ENCODE data around the gene ATP6V1F. TPM values are rescaled to one million over a fixed set of nuclear protein-coding genes. Genes with fewer than 3 reads are reported as not detected.

Gene ATP6V1F, protein sequence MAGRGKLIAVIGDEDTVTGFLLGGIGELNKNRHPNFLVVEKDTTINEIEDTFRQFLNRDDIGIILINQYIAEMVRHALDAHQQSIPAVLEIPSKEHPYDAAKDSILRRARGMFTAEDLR
- 100 to 1,000 TPM; 134 TPM for total RNA-seq

DNA sequence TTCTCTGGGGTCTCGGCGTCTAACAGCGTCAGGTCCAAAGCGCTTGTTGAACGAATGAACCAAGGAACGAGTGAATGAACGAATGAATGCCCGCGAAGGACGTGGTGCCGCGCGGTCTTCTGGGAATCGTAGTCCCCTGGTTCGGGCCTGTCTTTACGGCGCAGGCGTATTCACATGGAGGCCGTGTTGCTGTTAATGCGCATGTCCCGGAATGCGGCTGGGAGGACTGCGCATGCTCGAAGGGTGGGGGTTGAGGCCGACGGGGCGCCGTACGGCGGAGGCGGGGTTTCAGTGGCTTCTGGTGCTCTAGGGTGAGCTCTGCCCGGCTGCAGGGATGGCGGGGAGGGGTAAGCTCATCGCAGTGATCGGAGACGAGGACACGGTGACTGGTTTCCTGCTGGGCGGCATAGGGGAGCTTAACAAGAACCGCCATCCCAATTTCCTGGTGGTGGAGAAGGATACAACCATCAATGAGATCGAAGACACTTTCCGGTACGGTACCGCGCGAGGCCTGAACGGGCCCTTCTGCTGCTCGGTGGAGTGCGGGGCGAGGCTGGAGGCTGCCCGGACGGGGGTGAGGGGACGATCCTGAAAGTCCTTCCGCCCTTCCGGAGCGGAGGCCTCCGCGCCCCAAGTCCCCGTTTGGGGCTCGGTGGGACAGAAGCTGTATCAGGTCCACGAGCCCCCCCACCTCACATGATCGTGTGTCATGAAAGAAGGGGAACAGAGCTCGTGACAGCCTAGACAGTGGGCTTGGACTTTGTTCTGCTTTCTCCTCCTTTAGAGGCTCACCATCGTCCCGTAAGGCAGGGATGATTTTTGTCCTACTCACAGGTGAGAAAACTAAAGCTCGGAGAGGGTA lies at the start of gene ATP6V1F:
Gene ATP6V1F (plus strand): TSS at position 286 of the 862 bp plus-strand sequence. CDS start 49 bp downstream, at position 335.
- POLR2A ChIA-PET = interaction anchor here (0.6 to 1.5 kb wide), 9 partner anchors 8 to 190 kb away, joined by 3 to 11 read pairs (median 4); partner anchors contain the start of gene CCDC136
- Mint-ChIP-seq H3K27ac (peak within 1 kb of the TSS; percentile 99), H3K9me3 (no peaks in the 10 kb centered on the region), H3K27me3 (peaks cover 1% of the 10 kb centered on the region), H3K4me3 (peak within 1 kb of the TSS; percentile 100), H3K4me1 (peaks cover 18% of the 10 kb centered on the region), H3K36me3 (peaks cover 2% of the 10 kb centered on the region)
- DNase-seq = peak; percentile 99
- ATAC-seq (ENCODE audit: low read depth) = peak; percentile 87

DNA sequence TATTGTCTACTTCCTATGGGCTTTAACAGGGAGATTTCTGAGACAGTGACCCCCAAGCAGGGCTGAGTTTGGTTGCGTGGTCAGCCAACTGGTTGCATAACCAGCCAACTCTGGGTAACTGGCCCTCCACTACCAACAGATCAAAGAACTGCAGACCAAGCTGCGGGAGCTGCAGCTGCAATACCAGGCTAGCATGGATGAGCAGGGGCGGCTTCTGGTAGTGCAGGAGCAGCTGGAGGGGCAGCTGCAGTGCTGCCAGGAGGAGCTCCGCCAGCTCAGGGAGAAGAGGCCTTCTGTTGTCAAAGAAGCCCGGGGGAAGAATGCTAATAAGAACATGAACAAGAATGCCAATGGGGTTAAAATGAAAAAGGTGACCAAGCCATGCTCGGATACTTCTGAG lies 48.2 kb upstream of the ATP6V1F start:
- H3K27ac Mint-ChIP-seq = no peak overlapping the region
- H3K27me3 Mint-ChIP-seq = no peaks in the 10 kb centered on the region

DNA sequence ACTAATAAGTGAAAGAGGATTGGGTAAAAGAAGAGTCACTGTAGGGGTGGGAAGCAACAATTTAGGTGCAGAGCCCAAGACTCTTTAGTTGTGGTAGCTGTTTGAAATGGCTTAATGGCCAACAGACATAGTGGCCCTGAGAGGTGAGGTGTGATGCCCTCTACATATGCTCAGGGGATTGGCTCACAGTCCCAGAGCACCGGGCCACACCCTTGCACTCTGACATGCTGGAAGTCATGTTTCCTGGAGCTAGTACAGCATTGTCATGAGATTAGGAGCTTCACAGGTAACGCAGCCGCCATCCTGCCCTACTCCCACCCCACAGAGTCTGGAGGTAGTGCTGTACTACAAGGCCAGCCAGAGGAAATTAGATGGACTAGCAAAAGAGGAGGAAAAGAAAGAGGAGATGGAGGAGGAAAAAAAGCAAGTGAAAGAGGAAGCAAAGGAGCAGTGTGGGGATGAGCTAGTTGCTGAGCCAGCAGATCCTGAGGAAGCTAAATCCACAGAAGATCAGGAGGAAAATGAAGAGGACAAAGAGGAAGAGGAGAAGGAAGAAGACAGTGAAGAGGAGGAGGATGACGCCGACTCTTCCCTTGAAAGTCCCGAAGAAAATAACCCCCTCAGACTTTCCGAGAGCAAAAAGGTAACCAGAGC lies 47.2 kb upstream of the ATP6V1F start:
- Mint-ChIP-seq H3K27me3 (no peaks in the 10 kb centered on the region), H3K4me3 (no peak overlapping the region), H3K9me3 (no peaks in the 10 kb centered on the region), H3K36me3 (no peaks in the 10 kb centered on the region), H3K4me1 (peaks cover 10% of the 10 kb centered on the region), H3K27ac (no peak overlapping the region)
- POLR2A ChIA-PET = no interaction called here
- ATAC-seq (ENCODE audit: low read depth) = no peak
- no peak for DNase-seq

More for the DNA sequence above, 48.2 kb upstream of the ATP6V1F start:
- no peaks in the 10 kb centered on the region for H3K9me3 Mint-ChIP-seq
- POLR2A ChIA-PET = no interaction called here
- no peak for DNase-seq
- H3K4me3 Mint-ChIP-seq = no peak overlapping the region
- no peaks in the 10 kb centered on the region for H3K36me3 Mint-ChIP-seq
- H3K4me1 Mint-ChIP-seq = peaks cover 2% of the 10 kb centered on the region
- no peak for ATAC-seq (ENCODE audit: low read depth)

DNA sequence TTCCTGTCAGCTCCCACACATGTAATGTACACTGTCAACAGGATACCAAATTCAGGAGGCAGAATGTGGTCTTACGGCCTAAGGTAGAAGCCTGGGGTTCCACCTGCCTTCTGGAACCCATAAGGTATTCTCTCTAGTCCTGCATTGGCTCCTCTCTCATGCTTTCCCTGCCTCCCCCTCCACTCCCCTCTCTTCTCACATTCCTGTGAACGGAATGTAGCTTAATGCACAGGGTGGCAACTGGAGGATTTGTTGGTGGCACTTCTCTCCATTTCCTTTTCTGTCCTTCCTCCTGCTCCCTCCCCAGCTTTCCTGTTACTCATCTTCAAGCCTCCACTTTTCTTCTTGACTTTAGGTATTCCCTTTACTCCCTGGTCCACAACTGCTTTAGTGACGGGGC lies 44.0 kb upstream of the ATP6V1F start:
- Mint-ChIP-seq H3K9me3 (no peaks in the 10 kb centered on the region), H3K27ac (no peak overlapping the region), H3K4me3 (no peak overlapping the region), H3K36me3 (no peaks in the 10 kb centered on the region), H3K27me3 (peaks cover 2% of the 10 kb centered on the region), H3K4me1 (peaks cover 10% of the 10 kb centered on the region)
- DNase-seq (no peak), ATAC-seq (ENCODE audit: low read depth) (no peak)
- POLR2A ChIA-PET = no interaction called here

DNA sequence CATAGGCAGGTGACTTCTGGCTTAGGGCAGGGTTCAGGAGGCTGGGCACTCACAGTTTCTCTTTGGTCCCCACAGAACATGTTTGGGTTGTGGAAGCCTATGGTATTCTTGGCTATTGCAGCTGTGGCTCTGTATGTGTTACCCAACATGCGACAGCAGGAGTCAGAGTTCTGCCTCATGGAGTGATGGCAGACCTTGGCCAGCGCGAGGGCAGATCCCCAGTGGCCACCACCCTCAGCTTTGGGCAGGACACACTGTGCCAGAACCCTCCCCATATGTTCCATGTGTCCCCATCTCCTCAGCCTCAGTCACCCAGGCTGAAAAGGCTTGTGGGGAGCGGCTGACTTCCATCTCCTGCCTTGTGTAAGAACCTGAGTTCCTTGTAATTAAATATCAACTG lies 40.9 kb upstream of the ATP6V1F start:
- peaks cover 10% of the 10 kb centered on the region for H3K4me1 Mint-ChIP-seq
- H3K27ac Mint-ChIP-seq = no peak overlapping the region
- no peaks in the 10 kb centered on the region for H3K9me3 Mint-ChIP-seq
- no peak overlapping the region for H3K4me3 Mint-ChIP-seq
- POLR2A ChIA-PET = no interaction called here
- no peak for ATAC-seq (ENCODE audit: low read depth)
- no peaks in the 10 kb centered on the region for H3K36me3 Mint-ChIP-seq
- no peak for DNase-seq
- H3K27me3 Mint-ChIP-seq = peaks cover 2% of the 10 kb centered on the region

DNA sequence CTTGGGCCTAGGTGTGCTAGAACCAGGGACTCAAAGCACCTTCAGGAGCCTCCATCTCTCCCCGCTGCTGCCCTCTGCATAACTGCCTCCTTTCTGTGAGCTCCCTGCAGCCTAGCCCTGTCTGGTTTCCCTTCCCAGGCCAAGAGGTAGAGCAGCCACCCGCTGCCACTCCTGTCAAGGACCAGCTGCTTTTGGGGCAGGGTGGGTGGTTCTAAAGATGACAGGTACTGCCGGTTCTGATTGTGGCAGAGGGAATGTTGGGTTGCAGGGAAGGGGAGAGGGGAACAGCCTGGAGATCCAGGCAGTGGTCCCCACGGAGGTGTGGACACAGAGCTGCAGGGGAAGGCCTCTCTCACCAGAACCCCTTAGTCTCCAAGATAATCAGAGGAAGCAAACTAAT lies 36.1 kb upstream of the ATP6V1F start:
- H3K36me3 Mint-ChIP-seq = no peaks in the 10 kb centered on the region
- ATAC-seq (ENCODE audit: low read depth) (no peak), DNase-seq (no peak)
- H3K4me1 Mint-ChIP-seq = peaks cover 4% of the 10 kb centered on the region
- no peak overlapping the region for H3K4me3 Mint-ChIP-seq
- POLR2A ChIA-PET = no interaction called here
- H3K27me3 Mint-ChIP-seq = peaks cover 33% of the 10 kb centered on the region
- H3K9me3 Mint-ChIP-seq = no peaks in the 10 kb centered on the region
- no peak overlapping the region for H3K27ac Mint-ChIP-seq

DNA sequence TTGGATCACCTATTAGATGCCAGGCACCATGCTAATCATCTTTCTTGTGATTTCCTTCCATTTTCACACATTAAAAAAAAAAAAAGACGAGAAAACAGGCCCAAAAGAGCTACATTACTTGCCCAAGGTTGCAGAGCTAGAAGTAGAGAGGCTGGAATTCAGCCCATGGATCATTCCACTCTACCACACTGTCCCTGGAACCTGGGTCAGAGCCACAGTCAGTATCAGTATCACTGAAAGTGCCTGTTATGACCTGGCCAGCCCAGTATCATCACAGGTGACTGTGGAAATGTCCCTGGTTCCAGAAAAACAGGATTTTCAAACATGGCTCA lies 35.8 kb upstream of the ATP6V1F start:
- no peak for DNase-seq
- Mint-ChIP-seq H3K27me3 (peaks cover 35% of the 10 kb centered on the region), H3K9me3 (no peaks in the 10 kb centered on the region), H3K4me1 (peaks cover 6% of the 10 kb centered on the region), H3K36me3 (no peaks in the 10 kb centered on the region), H3K27ac (no peak overlapping the region), H3K4me3 (no peak overlapping the region)
- POLR2A ChIA-PET = no interaction called here
- ATAC-seq (ENCODE audit: low read depth) = no peak

DNA sequence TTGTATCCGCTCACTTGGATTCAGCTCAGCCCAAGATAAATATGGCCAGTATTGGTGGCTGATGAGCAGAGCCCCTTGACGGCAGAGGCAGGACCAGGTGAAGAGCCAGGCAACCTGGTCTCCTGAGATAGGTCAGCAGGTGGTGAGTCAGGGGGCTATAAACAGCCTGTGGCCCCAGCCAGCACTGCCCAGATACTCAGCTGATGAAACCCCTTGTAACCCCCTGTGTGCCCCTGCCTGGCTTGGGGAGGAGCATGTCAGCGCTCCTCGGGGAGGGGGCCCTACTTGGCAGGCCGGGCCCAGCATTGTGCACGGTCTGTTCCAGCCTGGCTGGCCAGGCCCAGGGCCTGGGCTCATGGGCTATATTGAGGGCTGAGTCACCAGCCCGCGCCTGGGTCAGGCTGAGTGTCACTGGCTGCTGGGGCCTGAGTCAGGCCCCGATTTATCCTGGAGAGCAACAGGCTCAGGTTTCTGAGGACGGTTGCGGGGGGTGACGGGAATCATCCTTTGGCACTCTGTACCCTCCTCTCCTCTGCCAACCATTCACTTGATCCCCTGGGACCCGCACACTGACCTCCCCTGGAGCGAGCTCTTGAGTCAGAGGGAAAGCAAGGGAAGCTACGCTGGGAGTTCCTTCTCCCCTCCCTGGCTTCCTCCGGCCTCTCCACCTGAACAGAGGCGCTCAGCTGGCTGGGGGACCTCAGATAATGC lies 35.3 kb upstream of the ATP6V1F start:
- no peak overlapping the region for H3K27ac Mint-ChIP-seq
- no peak for DNase-seq
- H3K4me3 Mint-ChIP-seq = no peak overlapping the region
- no peak for ATAC-seq (ENCODE audit: low read depth)
- peaks cover 38% of the 10 kb centered on the region for H3K27me3 Mint-ChIP-seq
- POLR2A ChIA-PET = no interaction called here
- no peaks in the 10 kb centered on the region for H3K9me3 Mint-ChIP-seq
- H3K4me1 Mint-ChIP-seq = peaks cover 6% of the 10 kb centered on the region
- no peaks in the 10 kb centered on the region for H3K36me3 Mint-ChIP-seq

DNA sequence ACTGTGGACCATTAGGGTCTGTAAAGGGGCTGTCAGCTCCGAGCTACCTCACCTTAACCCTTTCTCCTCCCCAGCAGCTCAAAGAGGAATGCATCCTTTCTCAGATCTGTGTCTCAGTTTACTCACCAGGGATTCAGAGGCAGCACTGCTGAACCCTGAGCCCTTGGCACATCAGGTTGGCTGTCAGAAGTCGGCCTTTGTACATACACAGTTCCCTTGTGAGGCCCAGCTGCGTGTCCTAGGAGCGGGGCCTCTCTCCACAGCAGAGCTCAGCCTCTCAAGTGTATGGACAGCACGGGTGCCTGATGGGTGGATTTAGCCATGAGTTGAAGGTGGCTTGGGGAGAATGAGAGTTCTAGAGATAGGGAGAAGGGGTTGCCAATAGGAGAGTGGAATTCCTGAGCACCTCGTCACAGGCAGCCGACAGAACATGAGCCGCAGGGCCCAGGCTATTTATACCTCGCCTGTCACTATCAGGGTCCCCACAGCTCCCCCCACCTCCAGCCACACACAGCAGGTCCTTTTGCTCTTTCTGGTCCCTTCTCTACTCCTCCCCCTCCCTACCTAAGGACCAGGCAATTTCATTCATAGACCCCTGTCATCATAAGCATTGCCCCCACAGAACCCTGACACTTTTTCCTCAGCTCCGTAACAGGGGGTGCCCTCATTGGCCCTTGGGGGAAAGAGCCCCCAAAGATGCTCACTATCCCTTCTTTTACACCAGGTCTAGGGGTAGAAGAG lies 34.5 kb upstream of the ATP6V1F start:
- DNase-seq (no peak), ATAC-seq (ENCODE audit: low read depth) (no peak)
- no peak overlapping the region for H3K4me3 Mint-ChIP-seq
- POLR2A ChIA-PET = interaction anchor here (0.7 kb wide), 1 partner anchor 46 kb away, joined by 4 read pairs; no protein-coding TSS in a partner anchor
- H3K9me3 Mint-ChIP-seq = no peaks in the 10 kb centered on the region
- no peaks in the 10 kb centered on the region for H3K36me3 Mint-ChIP-seq
- peaks cover 37% of the 10 kb centered on the region for H3K27me3 Mint-ChIP-seq
- no peak overlapping the region for H3K27ac Mint-ChIP-seq
- peaks cover 6% of the 10 kb centered on the region for H3K4me1 Mint-ChIP-seq

DNA sequence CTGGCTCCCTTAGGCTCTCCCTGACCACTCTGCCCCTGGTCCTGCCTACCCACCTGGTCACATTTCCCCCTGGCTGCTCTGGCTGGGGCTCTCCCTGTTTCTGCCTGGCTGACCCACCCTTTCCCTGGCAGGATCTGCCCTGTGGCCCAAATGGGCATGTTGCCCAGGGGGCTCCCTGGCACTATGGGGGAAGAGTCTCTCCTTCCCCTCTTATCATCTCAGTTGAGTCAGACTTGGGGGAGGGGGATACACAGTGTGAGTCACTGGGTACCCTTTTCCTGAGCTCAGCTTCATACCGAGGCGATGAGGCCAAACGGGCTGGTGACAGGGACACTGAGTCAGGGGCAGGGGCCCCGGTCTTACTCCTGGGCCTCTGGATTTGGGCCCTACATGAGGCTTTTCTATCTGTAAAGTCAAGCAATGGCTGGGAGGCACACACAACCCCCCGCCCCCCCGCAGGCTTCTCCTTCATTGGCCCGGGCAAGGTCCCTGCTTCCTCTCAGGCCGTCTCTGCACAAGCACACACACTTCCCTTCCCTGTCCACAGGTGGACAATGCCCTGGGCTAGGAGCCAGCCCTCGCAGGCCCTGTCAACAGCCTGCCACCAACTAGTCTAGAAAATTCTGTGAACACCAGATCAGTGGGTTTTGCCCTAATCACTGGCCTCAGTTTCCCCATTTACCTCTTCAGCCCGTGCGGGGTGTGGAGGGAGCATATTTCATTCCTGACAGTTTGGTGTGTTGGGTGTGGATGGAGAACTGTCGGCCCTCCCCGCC lies 33.1 kb upstream of the ATP6V1F start:
- Mint-ChIP-seq H3K27ac (no peak overlapping the region), H3K4me1 (peaks cover 6% of the 10 kb centered on the region), H3K27me3 (peaks cover 38% of the 10 kb centered on the region), H3K36me3 (no peaks in the 10 kb centered on the region), H3K4me3 (peak overlapping the region; percentile 63), H3K9me3 (no peaks in the 10 kb centered on the region)
- ATAC-seq (ENCODE audit: low read depth) = no peak
- DNase-seq = no peak
- POLR2A ChIA-PET = no interaction called here

DNA sequence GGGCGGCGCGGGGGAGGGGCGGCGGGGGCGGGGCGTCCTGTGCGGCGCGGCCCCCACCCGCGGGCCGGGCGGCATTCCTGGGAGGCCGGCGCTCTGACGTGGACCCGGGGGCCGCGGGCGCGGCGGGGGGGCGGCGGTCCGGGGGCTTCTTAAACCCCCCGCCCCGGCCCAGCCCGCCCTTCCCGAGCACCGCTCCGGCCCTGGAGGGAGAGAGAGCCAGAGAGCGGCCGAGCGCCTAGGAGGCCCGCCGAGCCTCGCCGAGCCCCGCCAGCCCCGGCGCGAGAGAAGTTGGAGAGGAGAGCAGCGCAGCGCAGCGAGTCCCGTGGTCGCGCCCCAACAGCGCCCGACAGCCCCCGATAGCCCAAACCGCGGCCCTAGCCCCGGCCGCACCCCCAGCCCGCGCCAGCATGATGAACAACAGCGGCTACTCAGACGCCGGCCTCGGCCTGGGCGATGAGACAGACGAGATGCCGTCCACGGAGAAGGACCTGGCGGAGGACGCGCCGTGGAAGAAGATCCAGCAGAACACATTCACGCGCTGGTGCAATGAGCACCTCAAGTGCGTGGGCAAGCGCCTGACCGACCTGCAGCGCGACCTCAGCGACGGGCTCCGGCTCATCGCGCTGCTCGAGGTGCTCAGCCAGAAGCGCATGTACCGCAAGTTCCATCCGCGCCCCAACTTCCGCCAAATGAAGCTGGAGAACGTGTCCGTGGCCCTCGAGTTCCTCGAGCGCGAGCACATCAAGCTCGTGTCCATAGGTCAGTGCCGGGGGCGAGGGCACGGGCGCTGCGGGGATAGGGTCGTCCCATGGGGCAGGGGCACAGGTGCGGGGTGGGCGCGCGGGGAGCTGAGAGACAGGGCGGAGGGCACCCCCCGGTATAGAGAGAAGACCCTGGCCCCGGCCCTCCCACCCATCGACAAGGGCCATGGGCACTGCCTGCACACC lies 32.2 kb upstream of the ATP6V1F start, which contains the start of gene FLNC:
Gene FLNC (plus strand): TSS at position 176 of the 947 bp plus-strand sequence. CDS start 232 bp downstream, at position 408.
- Mint-ChIP-seq H3K9me3 (no peaks in the 10 kb centered on the region), H3K36me3 (no peaks in the 10 kb centered on the region), H3K4me3 (peak within 1 kb of the TSS; percentile 63), H3K4me1 (peaks cover 6% of the 10 kb centered on the region), H3K27ac (peak within 1 kb of the TSS; percentile 21), H3K27me3 (peaks cover 38% of the 10 kb centered on the region)
- DNase-seq = peak; percentile 56
- peak; percentile 62 for ATAC-seq (ENCODE audit: low read depth)
- POLR2A ChIA-PET = no interaction called here

Measured in activated naive CD8-positive, alpha-beta T cell treated with anti-CD3 and anti-CD28 coated beads, Interleukin-2, amount 10 ng/mL, durations not matched to agents 7 days and 5 days (primary cell).